Superior temporal gyrus (tissue), 1 donor: ENCODE measurements around the gene HMG20A.
A peak's percentile ranks its signal among the peaks of the same experiment; 100 is the strongest.

Experiments
- DNase-seq: peaks from one replicate; pipeline ENCODE4 v3.0.0-alpha.2; 2016; ENCODE audit errors: extremely low spot score

The HMG20A gene

DNA sequence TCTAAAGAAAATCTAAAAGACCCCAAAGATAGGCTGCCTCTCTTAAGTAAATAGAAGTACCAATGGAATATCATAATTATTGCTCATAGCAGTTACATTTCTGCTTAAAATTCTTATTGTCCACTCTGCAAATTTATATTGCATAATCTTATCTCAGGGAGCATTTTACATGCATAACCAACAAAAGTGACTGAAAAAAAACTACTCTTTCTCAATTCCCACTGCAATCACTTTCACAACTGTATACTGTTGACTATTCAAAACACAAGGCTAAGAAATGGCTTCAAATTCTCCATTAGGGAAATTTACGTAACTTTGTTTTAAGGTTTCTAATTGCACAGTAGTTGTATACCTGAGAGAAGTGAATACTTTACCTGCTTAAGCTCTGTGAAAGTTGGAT lies 56.3 kb downstream of the HMG20A start:
- no peak for DNase-seq

DNA sequence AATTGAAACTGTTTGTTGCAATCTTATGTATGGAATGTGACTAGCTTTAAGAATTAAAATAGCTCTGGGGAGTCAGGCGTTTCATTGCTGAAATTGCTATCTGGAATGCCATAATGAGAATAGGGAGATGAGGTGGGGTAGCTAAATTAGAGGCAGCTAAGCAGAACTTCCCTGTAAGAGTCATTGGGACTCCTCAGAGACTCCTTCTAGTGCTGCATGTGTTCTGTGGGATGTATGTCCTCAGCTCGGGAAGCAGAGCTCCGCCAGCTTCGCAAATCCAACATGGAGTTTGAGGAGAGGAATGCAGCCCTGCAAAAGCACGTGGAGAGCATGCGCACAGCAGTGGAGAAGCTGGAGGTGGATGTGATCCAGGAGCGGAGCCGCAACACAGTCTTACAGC lies 57.4 kb downstream of the HMG20A start:
- DNase-seq: no peak

DNA sequence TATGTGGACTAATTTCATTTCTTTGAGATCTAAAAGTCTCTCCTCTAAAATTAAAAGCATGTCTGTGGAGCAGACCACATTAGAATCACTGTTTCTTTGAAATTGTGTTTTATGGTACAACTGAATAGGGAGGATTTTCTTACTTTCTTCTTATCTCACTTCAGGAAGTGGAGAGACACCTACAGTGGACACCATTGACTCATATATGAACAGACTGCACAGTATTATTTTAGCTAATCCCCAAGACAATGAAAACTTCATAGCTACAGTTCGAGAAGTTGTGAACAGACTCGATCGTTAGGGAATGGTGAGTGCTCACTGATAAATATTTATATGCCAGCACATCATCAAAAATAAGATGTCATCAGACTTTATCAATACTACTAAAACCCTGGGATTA lies 58.3 kb downstream of the HMG20A start:
- no peak for DNase-seq

DNA sequence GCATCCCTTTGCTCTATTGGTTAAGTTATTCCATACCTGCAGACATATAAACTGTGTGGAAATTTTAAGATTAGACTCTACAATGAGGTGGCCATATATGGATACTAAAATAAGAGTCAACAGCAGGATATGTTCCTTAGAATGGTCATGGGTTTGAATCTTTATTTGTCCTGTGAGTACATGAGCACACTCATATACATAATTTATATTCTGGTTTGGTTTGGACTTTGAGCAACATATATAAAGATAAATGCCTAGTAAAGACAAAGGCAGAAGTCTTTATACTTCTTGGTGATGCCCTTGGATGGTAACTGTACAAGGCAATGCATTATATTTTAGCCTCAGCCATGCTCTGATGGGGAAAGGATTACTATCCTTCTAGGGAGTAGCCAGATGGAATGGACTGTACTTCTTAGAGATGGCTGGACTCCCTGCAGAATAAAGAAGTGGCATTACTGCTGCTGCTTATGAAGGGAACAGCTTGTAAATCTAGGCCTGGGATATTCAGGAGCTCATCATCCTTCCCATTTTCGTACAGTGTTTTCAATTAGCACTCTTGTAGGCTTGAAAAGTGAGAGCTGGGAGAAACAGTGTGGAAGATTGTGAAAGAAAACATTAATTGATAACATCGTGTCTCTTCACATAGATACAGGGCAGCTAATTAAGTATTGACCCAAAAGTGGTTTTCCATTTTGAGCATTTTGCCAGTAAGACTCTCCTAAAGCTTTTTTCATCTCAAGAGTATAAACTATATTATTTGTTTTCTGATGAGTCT lies 60.4 kb downstream of the HMG20A start:
- DNase-seq: no peak

DNA sequence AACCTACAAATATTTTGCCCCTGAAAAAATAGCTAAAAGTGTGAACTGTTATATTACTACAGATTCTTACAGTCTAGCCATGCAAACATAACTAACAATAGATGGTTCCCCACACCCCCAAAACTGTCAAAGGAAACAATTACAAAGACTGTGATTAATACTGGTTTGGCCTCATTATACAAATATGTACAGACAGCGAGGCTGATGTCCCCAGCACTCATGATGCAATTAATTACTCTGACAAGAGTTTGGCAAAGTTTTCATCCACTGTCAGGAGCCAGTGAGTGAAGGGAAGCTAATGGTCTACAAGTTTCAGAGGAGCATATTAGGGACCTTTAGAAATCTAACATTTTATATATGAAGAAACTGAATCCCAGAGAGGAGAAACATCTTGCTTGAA lies 61.0 kb downstream of the HMG20A start:
- DNase-seq: no peak

DNA sequence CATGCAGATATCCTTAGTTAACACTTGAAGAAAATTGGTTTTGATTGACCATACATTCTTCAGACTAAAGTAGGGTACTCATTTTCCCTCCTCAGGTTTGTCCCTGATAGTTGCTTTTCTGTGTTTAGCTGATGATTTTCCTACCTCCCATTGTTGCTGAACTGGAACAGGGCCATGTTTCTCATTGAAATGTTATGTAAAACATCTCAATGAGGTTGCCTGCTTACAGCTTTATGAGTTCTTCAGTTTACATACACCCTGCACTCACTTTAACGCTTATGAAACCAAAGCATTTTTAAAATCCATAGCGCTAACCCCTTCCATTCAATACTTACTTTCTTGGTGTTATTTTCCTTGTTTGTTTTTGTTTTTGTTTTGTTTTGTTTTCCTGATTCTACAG lies 61.9 kb downstream of the HMG20A start:
- peak; percentile 51 for DNase-seq

DNA sequence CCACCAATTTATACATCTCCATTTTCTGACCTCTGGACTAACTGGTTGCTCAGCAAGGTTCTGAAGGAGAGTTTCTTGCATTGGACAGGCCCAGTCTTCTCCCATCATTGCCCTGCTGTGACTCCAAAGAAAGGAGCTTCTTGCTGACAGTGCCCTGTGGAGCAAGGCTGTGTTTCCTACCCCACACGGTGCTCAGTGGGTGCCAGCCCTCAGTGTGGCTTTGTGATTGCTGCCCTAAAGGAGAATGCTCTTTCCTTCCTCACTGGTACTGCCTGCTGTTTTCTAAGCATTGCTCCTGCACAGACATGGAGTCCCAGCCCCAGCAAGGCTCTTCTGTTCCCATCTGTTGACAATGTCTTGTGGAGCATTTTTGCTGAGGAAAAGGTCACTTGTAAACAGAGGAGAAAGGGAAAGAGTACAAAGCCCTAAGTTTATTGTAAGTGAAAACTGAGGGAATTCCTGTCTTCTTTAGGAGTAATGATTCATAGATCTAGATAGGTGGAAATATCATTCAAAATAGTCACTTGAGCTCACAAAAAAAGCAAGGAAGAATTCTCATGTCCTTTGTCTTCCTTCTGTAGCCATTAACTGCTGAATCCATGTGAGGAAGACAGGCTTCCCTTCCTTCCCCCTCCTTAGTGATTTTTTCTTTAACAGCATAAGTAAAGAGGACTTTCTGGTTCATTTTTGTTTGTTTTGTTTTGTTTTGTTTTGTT lies 62.9 kb downstream of the HMG20A start:
- no peak for DNase-seq

DNA sequence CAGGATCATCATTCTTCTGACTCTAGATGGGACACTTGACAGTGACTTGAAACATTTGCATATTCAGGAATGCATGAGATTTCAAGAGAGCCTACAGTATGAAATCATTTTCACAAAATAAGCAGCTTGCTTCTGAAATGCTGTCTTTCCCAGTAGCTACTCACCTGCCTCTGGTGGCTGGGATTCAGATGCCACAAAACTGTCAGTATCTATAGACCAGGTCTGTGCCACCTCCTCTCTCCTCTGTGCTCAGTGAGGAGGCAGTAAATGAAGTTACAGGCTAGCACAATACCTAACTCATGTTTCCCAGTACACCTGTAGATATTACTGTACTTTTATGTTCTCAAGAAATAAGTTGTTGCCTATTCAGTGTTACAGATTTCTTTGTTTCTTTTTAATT lies 64.3 kb downstream of the HMG20A start:
- DNase-seq: no peak

DNA sequence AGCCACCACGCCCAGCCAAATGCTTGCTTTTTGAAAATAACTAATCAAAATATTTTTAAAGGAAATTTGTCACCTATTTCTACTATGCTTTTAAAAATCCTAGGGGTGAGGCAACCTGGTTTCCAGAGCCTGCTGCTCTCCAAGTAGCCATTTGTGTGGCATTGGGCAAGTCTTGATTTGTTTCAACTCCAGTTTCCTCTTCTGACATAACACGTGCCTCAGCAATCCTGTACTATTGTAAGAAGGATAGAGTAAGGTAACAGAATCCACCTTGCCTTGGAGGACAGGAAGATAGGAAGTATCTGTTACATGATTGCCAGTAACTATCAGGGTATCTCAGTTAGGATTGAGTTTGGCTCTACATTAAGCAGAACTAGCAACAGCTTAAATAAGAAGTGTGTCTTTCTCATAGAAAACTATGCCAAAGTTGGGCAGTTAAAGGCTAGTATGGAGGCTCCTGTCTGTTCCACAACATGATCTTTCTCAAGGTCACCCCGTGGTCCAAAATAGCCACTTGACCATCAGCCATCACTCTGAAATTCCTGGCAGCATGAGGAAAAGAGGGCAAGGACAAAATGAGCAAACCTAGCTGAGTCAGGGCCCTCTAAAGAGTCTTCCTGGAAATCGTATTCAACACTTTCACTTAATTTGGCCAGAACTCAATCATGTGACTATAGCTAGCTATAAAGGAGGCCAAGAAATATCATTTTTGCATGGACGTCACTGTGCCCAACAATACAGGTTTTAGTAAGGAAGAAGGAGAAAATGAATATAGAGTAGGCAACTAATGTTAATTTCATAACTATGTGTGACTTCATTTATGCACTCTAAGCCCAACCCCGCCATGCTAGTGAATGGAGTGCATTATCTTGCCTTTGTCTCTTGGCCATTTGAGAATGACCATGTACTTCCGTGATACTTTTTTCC lies 66.1 kb downstream of the HMG20A start:
- no peak for DNase-seq

DNA sequence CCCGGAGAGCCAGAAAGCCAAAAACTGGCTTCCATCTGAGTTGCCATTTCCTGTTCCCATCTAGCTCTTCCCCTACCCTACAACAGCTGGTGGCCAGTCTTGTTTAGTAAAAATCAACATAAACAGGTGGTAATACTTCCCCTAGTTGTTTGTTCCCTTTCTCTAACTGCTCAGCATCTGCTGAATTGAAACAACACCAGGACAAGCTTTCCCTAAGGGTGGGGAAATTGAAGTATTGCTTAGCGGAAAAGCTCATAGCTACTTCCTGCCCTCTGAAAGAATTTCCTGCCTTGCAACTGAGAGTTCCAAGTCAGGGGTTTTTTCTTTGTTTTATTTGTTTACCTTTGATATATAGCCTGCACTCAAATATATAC lies 66.8 kb downstream of the HMG20A start:
- DNase-seq: no peak

DNA sequence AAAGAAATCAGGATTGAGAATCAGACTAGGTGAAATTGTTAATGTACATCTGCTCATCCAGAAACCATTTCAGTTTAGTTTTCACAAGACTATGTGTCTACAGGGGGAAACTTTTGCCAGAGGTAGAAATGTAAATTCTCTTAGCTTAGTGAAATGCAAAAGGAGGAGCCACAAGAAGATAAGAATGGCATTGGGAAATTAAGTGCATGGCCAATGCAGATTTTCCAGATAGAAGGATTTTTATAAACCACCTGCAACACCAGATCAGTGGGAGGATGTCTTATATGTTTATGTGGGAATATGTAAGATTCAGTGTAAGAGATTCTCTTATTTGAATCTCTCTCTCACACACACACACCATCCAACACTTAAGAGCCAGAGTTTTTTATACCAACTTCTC lies 67.2 kb downstream of the HMG20A start:
- no peak for DNase-seq

DNA sequence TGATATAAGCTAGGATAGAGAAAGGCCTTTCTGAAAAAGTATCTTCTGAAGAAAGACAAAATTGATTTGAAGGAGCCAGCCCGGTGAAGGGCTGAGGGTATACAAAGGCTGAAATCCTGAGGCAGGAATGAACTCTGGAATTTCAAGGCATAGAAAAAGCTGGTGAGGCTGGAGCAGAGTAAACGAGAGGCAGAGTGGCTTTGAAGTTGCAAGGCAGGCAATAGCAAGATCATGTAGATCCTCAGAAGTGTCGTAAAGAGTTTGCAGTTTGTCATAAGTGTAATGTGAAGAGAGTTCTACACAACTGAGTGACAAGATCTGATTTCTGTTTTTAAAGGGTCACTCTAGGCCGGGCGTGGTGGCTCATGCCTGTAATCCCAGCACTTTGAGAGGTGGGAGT lies 69.0 kb downstream of the HMG20A start:
- no peak for DNase-seq

DNA sequence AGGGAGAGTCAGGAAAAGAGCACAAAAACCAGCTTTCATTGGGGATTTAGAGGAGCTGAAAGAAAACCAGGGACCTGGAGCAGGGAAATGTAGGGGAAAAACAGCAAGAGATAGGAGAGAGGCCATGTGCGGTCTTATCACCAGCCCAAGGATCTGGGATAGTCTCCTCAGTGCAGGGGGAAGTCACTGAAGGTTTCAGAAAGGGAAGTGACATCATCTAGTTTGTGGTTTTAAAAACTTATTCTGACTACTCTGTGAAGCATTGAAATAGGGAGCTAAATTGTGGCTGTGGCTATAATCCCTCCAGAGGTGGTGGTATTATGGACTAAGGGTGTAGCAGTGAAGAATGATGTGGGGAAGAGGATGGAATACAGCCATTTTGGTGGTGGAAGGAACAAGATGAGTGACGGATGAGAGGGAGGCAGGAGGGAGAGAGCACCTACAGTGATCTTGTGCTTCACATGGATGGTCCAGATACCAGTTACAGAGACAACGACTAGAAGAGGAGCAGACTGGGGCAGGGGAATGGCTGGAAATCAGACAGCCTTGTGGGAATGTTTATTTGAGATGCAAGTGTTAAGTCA lies 72.7 kb downstream of the HMG20A start:
- no peak for DNase-seq

DNA sequence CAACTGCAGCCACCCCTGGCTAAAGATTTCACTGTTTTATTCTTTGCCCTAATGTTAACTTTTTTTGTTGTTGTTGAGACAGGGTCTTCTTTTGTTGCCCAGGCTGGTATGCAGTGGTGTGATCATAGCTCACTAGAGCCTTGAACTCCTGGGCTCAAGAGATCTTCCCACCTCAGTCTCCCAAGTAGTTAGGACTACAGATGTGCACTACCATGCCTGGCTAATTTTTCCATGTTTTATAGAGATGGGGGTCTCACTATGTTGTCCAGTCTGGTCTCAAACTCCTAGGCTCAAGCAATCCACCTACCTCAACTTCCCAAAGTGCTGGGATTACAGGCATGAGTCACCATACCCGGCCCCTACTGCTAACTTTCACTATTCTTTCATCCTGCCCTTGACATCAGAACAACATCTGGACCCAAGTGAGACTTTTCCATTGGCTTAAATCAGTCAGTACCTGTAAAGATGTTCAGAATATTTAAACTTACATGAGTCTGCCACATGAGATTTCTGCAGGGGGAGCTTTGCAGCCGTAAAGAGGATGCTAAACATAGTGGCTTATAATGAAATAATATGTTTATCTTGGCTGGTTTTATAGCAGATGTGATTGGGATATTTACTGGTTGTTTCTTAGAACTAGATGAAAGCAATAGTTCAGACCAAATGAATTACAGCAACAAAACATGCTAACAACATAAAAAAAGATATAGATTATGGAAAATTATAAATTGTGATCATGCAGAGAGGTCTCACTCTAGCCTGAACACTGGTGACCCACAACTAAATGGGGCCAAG lies 73.6 kb downstream of the HMG20A start:
- DNase-seq: no peak

DNA sequence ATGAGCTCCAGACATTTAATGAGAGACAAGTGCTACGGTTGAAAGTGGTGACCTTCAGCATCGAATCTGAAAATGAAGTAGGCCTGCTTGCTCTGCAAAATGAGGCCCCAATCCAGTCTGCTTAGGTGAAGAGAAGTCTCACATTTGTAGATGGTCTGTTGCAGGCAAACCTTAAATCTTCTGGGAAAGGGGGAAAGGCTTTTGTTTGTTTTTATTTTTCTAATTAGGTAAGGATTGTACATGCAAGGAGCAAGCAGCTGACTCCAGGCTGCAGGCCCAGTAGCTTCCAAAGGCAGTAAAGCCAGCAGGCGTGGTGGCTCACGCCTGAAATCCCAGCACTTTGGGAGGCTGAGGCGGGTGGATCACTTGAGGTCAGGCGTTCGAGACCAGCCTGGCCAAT lies 74.3 kb downstream of the HMG20A start:
- no peak for DNase-seq

DNA sequence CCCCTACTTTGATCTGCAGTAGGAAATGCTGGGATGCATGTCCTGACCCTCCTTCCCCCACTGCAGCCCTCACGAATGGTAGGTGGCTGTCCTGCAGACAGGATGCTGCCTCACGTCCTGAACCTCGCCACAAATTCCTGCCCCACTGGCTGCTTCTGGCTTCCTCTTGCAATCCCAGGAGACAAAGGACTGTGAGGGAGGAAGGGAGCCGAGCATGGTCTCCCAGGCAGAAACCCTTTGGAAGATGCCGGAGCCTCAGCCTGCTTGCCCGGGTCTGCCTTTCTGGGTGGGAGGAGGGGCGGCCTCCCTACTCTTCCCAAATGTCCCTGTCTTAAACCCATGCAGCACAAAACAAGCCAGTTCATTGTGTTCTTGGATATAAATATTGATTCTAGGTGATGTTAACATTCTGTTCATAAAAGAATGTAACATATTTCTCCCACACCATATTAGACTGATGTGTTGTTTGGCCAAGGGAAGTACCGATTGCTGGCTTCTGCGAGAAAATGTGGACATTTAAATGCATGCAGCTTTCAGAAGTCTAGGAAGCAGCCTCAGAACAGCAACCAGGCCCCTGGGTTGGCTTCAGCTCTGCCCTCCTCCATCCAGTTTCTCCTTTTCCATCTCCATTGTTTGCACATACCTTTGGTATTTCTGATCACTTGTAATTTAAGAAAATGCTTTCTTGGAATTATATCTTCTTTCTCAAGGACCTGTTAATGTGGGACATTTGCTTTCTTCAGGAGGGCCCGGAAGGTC lies 75.3 kb downstream of the HMG20A start:
- no peak for DNase-seq

DNA sequence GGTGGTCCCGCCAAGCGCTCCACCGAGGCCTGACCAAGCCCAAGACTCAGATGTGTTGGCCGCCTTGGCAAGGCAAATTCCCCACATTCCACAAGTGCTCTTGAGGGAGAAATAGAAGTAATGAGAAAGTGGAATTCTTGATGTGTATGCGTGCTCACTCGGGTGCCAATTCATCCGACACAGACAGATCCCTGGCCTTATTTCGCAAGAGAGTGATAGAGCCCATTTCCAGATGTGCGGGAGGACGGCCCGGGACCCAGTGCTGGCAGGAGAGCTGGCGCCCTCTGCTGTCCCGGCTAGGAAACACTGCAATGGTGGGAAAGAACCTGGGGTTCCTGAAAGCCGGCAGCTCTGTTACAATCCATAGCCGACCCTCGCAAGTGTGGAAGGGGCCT lies 76.0 kb downstream of the HMG20A start:
- peak; percentile 87 for DNase-seq

DNA sequence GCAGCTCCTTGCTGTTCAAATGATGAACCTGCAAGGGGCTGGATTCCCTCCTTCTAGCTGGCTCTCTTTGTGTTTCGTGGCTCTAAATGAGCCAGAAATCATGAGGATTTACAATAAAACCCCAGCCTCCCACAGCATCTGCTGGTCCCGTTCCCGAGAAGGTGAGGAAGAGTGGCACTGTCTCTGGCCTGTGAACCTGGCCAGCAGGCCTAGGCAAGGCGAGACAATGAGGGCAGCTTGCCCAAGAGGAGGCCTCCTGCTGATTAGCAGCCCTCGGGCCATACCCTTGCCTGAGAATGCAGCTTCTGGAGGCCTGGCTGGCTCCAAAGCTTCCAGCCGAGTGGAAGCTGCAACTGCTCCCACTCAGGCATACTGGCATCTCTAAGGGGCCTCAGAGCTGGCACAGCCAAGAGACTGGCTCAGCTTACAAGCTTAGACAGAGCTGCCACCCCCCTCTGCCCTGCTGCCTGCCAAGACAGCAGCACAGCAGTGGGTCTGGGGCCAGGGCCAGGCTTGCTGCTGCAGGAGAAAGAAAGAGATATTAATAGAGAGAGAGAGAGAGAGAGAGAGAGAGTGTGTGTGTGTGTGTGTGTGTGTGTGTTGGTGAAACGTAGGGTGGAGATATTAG lies 76.5 kb downstream of the HMG20A start:
- DNase-seq: peak; percentile 90

DNA sequence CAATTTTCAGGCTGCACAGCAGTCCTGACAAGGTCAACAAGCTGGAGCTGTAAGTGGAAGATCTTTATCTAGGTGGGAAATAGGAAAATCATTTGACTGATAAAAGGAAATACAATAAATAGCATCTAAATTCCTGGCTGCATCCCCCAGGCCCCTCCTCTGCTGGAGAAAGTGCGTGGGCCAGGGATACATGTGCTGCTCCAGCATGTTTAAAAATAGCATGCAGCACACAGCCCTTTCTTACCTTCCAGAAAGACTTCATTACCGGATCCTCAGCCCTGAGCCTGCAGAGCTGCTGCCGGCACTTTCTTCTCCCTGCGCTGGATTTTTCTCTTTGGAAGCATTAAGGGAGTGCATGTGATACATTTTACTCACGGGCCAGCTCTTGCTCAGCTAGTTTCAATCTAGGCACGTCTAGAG lies 77.3 kb downstream of the HMG20A start:
- DNase-seq: peak; percentile 81
